Measurements from ENCODE around the gene CABYR. TPM values are rescaled to one million over a fixed set of nuclear protein-coding genes. Genes with fewer than 3 reads are reported as not detected.

CABYR gene
- total and polyA plus RNA-seq, 5 donors = 0.25 to 0.91 (median 0.31) TPM

DNA sequence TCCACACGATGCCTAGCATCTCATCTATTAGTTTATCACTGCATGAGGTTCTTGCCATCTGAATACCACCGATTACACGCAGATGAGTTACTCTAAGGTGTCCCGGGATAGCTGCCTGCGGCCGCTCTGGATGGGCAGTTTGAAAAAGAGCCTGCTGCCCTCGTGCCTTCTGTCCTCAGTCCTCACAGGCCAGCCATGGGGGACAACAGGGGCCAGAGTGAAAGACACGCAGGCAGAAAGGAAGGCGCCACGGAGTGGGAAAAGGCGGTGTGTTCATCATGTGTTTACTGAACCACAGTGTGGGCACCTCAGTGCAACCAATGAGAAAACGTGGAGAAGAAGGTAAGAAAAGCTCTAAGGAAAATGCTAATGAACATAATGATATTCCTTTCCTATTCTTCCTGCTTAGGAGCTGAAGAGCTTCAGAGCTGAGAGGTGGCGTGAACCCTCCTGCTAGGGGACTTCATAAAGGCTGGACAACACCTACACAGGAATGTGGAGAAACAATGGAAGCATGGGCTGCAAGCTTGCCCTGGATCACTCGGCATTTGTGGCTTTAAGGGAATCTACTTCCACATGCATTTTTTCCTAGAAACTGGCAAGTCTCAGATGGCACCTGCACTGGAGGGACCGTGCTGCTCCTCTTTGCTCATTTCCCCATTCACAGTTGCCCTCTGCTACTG lies 50.9 kb downstream of the CABYR start:
- ATAC-seq (no peak), DNase-seq (no peak)
- H3K9me3 ChIP-seq (ENCODE audit: control insufficient read depth, low read length) = no peaks in the 10 kb centered on the region
- H3K4me3 ChIP-seq (ENCODE audit: low read length) = no peak overlapping the region
- intact Hi-C loops (cut with DNase I) = loop anchor here in 1 of 4 donors (10.0 kb wide), 1 partner anchor 145 kb away; no protein-coding TSS in a partner anchor
- WGBS = 94% methylated on average over 15 of the region's 15 CpGs
- H3K27me3 ChIP-seq (ENCODE audit: control insufficient read depth, insufficient read depth) = no peaks in the 10 kb centered on the region
- H3K27ac ChIP-seq (ENCODE audit: low read length) = no peak overlapping the region
- H3K4me1 ChIP-seq (ENCODE audit: control insufficient read depth, insufficient read depth, low read length) = no peaks in the 10 kb centered on the region

- no peak for ATAC-seq
- no peaks in the 10 kb centered on the region for H3K9me3 ChIP-seq (ENCODE audit: control insufficient read depth, low read length)
- intact Hi-C loops (cut with DNase I) = no loop called here
- no peak overlapping the region for H3K4me3 ChIP-seq (ENCODE audit: low read length)
- no peak overlapping the region for H3K27ac ChIP-seq (ENCODE audit: low read length)
- no peak for DNase-seq
- 57% methylated on average over 2 of the region's 2 CpGs for WGBS
- H3K27me3 ChIP-seq (ENCODE audit: control insufficient read depth, insufficient read depth) = no peaks in the 10 kb centered on the region
- H3K4me1 ChIP-seq (ENCODE audit: control insufficient read depth, insufficient read depth, low read length) = no peaks in the 10 kb centered on the region
Observed at GRCh38 chr18:24190590-24190989, 51.7 kb downstream of the CABYR start.

GRCh38 chr18:24195296-24196053 lies 56.6 kb downstream of the CABYR start:
- DNase-seq = no peak
- peaks cover 2% of the 10 kb centered on the region for H3K4me1 ChIP-seq (ENCODE audit: control insufficient read depth, insufficient read depth, low read length)
- 93% methylated on average over 9 of the region's 9 CpGs for WGBS
- H3K27ac ChIP-seq (ENCODE audit: low read length) = no peak overlapping the region
- H3K9me3 ChIP-seq (ENCODE audit: control insufficient read depth, low read length) = no peaks in the 10 kb centered on the region
- no peaks in the 10 kb centered on the region for H3K27me3 ChIP-seq (ENCODE audit: control insufficient read depth, insufficient read depth)
- no peak overlapping the region for H3K4me3 ChIP-seq (ENCODE audit: low read length)
- intact Hi-C loops (cut with DNase I) = no loop called here
- no peak for ATAC-seq

GRCh38 chr18:24196764-24197163 lies 57.9 kb downstream of the CABYR start:
- H3K27ac ChIP-seq (ENCODE audit: low read length) = no peak overlapping the region
- intact Hi-C loops (cut with DNase I) = no loop called here
- ATAC-seq = no peak
- WGBS = 96% methylated on average over 4 of the region's 4 CpGs
- DNase-seq = no peak
- H3K4me3 ChIP-seq (ENCODE audit: low read length) = no peak overlapping the region
- no peaks in the 10 kb centered on the region for H3K9me3 ChIP-seq (ENCODE audit: control insufficient read depth, low read length)
- H3K27me3 ChIP-seq (ENCODE audit: control insufficient read depth, insufficient read depth) = no peaks in the 10 kb centered on the region
- H3K4me1 ChIP-seq (ENCODE audit: control insufficient read depth, insufficient read depth, low read length) = peaks cover 2% of the 10 kb centered on the region

- WGBS = 84% methylated on average over 1 of the region's 1 CpG
Observed at GRCh38 chr18:24197412-24197811, 58.5 kb downstream of the CABYR start.

DNA sequence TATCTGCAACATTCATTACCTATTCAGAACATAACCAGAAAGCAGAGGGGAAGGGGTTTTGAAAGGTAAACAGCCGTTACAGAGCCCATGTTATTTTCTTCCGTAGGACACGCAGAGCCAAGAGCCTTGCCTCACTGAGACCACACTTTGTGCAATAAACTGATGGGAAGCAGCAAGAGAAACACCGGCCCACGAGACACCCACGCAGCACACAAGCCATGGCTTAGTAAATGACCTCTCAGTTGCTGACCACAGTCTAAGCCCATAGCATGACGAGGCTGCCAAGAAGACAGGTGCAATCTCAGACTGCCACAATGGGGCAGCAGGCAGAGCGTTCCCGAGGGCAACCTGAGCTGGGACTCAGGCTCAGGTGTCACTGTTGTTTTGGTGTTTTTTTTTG lies 59.6 kb downstream of the CABYR start:
- Histone ChIP-seq H3K4me1 (ENCODE audit: control insufficient read depth, insufficient read depth, low read length) (peaks cover 2% of the 10 kb centered on the region), H3K4me3 (ENCODE audit: low read length) (no peak overlapping the region), H3K9me3 (ENCODE audit: control insufficient read depth, low read length) (no peaks in the 10 kb centered on the region), H3K27me3 (ENCODE audit: control insufficient read depth, insufficient read depth) (no peaks in the 10 kb centered on the region), H3K27ac (ENCODE audit: low read length) (no peak overlapping the region)
- intact Hi-C loops (cut with DNase I) = no loop called here
- WGBS = 80% methylated on average over 9 of the region's 9 CpGs
- DNase-seq = no peak
- peak; percentile 37 to 46 for ATAC-seq

More at GRCh38 chr18:24197412-24197811, 58.5 kb downstream of the CABYR start:
- H3K4me1 ChIP-seq (ENCODE audit: control insufficient read depth, insufficient read depth, low read length) = peaks cover 2% of the 10 kb centered on the region
- H3K4me3 ChIP-seq (ENCODE audit: low read length) = no peak overlapping the region
- no peaks in the 10 kb centered on the region for H3K9me3 ChIP-seq (ENCODE audit: control insufficient read depth, low read length)
- H3K27me3 ChIP-seq (ENCODE audit: control insufficient read depth, insufficient read depth) = no peaks in the 10 kb centered on the region
- intact Hi-C loops (cut with DNase I) = no loop called here
- H3K27ac ChIP-seq (ENCODE audit: low read length) = no peak overlapping the region
- ATAC-seq (no peak), DNase-seq (no peak)

DNA sequence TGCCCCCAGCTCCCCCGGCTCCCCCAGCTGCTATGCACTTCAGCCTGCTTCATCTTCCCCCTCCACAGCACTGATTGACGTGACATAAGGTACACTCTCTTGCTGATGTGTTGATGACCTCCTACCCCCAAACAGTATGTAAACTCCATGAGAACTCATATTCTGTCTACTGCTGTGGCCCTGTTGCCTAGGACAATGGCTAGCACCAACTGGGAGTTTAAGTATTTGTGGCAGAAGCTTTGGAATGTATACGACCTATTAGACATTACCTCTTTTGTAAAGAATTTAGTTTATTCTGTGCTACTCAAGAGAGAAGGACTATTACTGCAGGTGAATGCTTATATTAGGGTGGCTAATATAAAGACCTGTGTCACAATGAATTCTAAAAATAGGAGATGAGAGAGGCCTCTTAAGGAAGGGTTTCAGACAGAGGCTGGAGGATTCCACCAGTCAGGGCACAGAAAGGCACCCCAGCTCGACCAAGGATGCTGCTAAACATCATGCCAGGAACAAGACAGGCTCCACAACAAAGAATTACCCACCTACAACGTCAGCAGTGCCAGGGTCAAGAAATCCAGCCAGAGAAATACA lies 60.6 kb downstream of the CABYR start:
- intact Hi-C loops (cut with DNase I) = no loop called here
- Histone ChIP-seq H3K27ac (ENCODE audit: low read length) (no peak overlapping the region), H3K4me3 (ENCODE audit: low read length) (no peak overlapping the region), H3K27me3 (ENCODE audit: control insufficient read depth, insufficient read depth) (no peaks in the 10 kb centered on the region), H3K9me3 (ENCODE audit: control insufficient read depth, low read length) (no peaks in the 10 kb centered on the region), H3K4me1 (ENCODE audit: control insufficient read depth, insufficient read depth, low read length) (peaks cover 2% of the 10 kb centered on the region)
- 78% methylated on average over 5 of the region's 5 CpGs for WGBS
- ATAC-seq (no peak), DNase-seq (no peak)

DNA sequence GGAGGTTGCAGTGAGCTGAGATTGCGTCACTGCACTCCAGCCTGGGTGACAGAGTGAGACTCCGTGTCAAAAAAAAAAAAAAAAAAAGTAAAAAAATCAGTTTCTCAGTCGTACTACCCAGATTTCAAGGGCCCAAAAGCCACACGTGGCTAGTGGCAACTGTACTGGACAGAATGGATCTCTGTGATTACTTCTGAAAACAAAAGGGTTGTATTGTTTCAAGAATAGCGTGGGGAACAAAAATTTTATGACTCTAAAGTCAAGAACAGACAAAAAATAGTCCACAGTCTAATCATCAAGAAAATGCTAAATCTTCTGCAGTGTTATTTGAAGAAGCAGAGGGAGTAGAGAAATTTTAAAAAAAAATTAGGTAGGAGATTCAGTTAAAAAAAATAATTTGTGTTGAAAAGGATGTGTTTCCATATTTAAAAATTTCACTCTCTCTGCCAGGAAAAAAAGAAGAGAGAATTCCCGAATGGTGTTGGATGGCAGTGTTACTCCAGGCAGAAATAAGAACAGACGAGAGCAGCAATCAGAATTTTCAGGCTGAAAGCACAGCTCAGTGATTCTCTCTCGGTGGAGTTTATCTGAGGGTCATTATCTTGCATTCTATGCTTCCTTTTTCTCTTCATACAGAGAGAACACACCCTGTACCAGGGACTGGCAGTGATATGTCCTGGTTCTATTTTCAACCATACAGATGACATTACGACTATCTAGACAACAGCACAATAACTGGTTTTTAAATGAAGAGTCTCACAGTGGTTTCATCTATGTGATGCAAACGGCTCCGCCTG lies 61.8 kb downstream of the CABYR start:
- Histone ChIP-seq H3K4me1 (ENCODE audit: control insufficient read depth, insufficient read depth, low read length) (peaks cover 2% of the 10 kb centered on the region), H3K27ac (ENCODE audit: low read length) (peak overlapping the region; percentile 50), H3K27me3 (ENCODE audit: control insufficient read depth, insufficient read depth) (no peaks in the 10 kb centered on the region), H3K4me3 (ENCODE audit: low read length) (no peak overlapping the region), H3K9me3 (ENCODE audit: control insufficient read depth, low read length) (no peaks in the 10 kb centered on the region)
- ATAC-seq (peak in 1 of 2 donors; percentile 67), DNase-seq (no peak)
- 60% methylated on average over 11 of the region's 11 CpGs for WGBS
- intact Hi-C loops (cut with DNase I) = no loop called here

DNA sequence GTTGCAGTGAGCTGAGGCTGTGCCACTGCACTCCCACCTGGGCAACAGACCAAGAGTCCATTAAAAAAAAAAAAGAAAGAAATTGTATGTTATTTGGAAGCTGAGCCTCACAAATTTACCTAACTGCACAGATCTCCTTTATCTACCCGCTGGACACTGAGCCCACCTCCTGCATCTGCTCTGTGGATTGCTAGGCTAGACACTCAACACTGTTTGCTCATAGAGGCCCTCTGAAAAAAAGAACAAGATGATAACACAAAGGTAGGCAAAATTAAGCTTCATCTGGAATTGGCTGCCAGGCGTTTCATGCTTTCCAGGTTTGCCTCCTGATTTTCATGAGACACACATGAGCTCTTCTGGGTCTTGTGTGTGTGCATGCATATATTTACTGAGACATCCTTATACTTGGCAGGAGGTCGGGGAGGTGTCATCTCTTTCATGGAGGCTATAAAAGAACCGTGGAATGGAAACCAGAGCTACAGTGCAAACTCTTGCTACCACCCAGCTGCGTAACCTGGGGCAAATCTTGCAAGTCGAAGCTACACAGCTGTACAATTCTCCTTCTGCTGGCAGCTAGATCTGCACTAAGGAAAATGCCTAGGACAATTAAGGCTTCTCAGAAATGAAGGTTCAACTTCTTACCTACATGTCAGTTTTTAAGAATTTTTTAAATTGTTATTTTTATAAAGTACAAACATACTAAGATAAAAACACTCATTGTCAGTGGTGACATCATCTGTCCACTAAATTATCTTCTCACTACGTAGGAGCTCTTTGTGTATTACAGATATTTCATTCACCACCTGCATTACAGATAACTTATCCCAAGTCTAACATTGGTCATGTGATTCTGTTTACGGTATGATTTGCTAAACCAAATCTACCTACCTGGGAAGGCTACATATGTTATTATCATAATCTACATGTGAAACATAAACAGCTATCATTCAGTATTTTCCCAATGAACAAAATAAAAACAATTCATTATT lies 63.1 kb downstream of the CABYR start:
- 85% methylated on average over 8 of the region's 8 CpGs for WGBS
- peak overlapping the region; percentile 7 for H3K27ac ChIP-seq (ENCODE audit: low read length)
- H3K9me3 ChIP-seq (ENCODE audit: control insufficient read depth, low read length) = no peaks in the 10 kb centered on the region
- no peaks in the 10 kb centered on the region for H3K27me3 ChIP-seq (ENCODE audit: control insufficient read depth, insufficient read depth)
- DNase-seq = no peak
- no peak for ATAC-seq
- H3K4me1 ChIP-seq (ENCODE audit: control insufficient read depth, insufficient read depth, low read length) = peaks cover 2% of the 10 kb centered on the region
- intact Hi-C loops (cut with DNase I) = no loop called here
- no peak overlapping the region for H3K4me3 ChIP-seq (ENCODE audit: low read length)

DNA sequence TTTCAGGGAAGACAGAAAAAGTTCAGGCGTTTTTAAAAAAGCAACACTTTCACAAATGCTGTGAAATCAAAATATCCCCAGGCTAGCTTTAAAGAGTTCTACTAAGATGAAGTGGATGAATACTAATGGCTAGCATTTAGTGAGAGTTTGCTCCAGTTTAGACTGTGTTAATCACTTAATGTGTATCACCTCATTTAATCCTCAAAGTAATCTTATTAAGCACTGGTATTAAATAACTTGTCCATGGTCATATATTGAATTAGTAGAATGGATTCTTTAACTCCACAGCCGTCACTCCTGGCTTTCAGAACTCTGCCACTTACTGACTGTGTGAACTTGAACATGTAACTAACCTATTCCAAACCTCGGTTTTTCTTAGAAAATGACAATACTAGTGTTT lies 66.0 kb downstream of the CABYR start:
- peaks cover 2% of the 10 kb centered on the region for H3K4me1 ChIP-seq (ENCODE audit: control insufficient read depth, insufficient read depth, low read length)
- H3K27me3 ChIP-seq (ENCODE audit: control insufficient read depth, insufficient read depth) = no peaks in the 10 kb centered on the region
- H3K9me3 ChIP-seq (ENCODE audit: control insufficient read depth, low read length) = no peaks in the 10 kb centered on the region
- ATAC-seq (no peak), DNase-seq (no peak)
- H3K4me3 ChIP-seq (ENCODE audit: low read length) = no peak overlapping the region
- no peak overlapping the region for H3K27ac ChIP-seq (ENCODE audit: low read length)
- intact Hi-C loops (cut with DNase I) = no loop called here
- 93% methylated on average over 3 of the region's 3 CpGs for WGBS

All from right cardiac atrium (tissue), 5 donors.